ENCODE measurements around the gene MEDAG.

The MEDAG gene

GRCh38 chr13:30873499-30873898, 32.6 kb upstream of the MEDAG start:
- TF ChIP-seq ZFX (IDR thresholded peaks at IDR 0.05) = no peak
- TF ChIP-seq CTCF (conservative IDR thresholded peaks at IDR 0.05) = no peak
- H3K27ac ChIP-seq = no peak overlapping the region

GRCh38 chr13:30874111-30874510, 32.0 kb upstream of the MEDAG start:
- H3K27ac ChIP-seq = no peak overlapping the region
- TF ChIP-seq CTCF (conservative IDR thresholded peaks at IDR 0.05) (no peak), ZFX (IDR thresholded peaks at IDR 0.05) (no peak)

- no peak for TF ChIP-seq ZFX (IDR thresholded peaks at IDR 0.05)
- TF ChIP-seq CTCF (conservative IDR thresholded peaks at IDR 0.05) = no peak
- H3K27ac ChIP-seq = no peak overlapping the region
These were observed 31.5 kb upstream of the MEDAG start for GRCh38 chr13:30874561-30874960.

- no peak for TF ChIP-seq CTCF (conservative IDR thresholded peaks at IDR 0.05)
- TF ChIP-seq ZFX (IDR thresholded peaks at IDR 0.05) = no peak
- H3K27ac ChIP-seq = no peak overlapping the region
These were observed 28.7 kb upstream of the MEDAG start for GRCh38 chr13:30877335-30877734.

GRCh38 chr13:30880151-30880855, 25.8 kb upstream of the MEDAG start:
- TF ChIP-seq CTCF (conservative IDR thresholded peaks at IDR 0.05) (no peak), ZFX (IDR thresholded peaks at IDR 0.05) (no peak)
- H3K27ac ChIP-seq = no peak overlapping the region

- TF ChIP-seq ZFX (IDR thresholded peaks at IDR 0.05) (no peak), CTCF (conservative IDR thresholded peaks at IDR 0.05) (no peak)
- no peak overlapping the region for H3K27ac ChIP-seq
These were observed 25.3 kb upstream of the MEDAG start for GRCh38 chr13:30880856-30881155.

GRCh38 chr13:30881191-30881651, 24.9 kb upstream of the MEDAG start:
- H3K27ac ChIP-seq = no peak overlapping the region
- no peak for TF ChIP-seq ZFX (IDR thresholded peaks at IDR 0.05)
- no peak for TF ChIP-seq CTCF (conservative IDR thresholded peaks at IDR 0.05)

Data from C4-2B (cell line).